ENCODE results near the gene ERMAP.

The ERMAP gene

GRCh38 chr1:42888013-42888633 lies 71.2 kb downstream of the ERMAP start:
- ATAC-seq, result no peak
- TF ChIP-seq ZNF565 (CRISPR knock-in tag; conservative IDR thresholded peaks at IDR 0.05; ENCODE audit: low read depth) (no peak), ZFP3 (CRISPR knock-in tag; IDR thresholded peaks at IDR 0.05) (no peak), RARB (CRISPR knock-in tag; IDR thresholded peaks at IDR 0.05) (no peak), ISL1 (CRISPR knock-in tag; IDR thresholded peaks at IDR 0.05) (no peak), TOX (CRISPR knock-in tag; IDR thresholded peaks at IDR 0.05; ENCODE audit: borderline replicate concordance) (no peak)

GRCh38 chr1:42889264-42889663 lies 72.3 kb downstream of the ERMAP start:
- ATAC-seq, result no peak
- TF ChIP-seq SNAI2 (CRISPR knock-in tag; IDR thresholded peaks at IDR 0.05), result no peak
- TF ChIP-seq, protein P1, sequence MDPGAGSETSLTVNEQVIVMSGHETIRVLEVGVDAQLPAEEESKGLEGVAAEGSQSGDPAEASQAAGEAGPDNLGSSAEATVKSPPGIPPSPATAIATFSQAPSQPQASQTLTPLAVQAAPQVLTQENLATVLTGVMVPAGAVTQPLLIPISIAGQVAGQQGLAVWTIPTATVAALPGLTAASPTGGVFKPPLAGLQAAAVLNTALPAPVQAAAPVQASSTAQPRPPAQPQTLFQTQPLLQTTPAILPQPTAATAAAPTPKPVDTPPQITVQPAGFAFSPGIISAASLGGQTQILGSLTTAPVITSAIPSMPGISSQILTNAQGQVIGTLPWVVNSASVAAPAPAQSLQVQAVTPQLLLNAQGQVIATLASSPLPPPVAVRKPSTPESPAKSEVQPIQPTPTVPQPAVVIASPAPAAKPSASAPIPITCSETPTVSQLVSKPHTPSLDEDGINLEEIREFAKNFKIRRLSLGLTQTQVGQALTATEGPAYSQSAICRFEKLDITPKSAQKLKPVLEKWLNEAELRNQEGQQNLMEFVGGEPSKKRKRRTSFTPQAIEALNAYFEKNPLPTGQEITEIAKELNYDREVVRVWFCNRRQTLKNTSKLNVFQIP (CRISPR knock-in tag; IDR thresholded peaks at IDR 0.05; ENCODE audit: borderline replicate concordance, low read depth), result no peak

DNA sequence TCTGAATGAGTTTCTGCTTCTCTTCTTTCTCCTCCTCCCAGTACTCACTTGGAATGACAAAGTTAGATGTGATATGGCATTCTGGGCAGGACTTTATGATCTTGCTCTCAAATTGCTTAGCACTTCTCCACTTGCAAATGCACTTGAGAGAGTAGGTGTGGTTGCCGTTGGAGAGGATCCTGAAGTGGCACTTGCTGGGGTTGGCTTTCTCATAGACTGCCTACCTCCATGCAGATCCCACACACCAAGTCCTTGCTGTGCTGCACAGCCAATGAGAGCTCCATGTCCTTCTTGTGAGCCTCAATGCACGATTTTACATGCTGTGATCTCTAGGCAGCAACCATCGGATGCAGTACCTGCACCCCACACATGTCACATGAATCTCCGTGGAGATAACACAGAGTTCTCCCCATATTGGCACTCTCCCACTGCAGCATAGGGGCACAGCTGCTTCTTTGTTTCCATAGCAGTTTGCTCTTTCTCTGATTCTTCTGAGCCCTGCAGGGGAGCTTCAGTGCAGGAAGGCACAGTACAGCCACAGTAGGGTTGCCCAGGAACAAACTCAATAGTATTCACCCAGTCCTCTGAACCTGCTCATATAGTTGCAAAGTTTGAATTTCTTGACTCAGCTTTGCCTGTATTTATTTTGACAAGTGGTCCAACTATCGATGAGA lies 74.7 kb downstream of the ERMAP start:
- no peak for TF ChIP-seq SNAI2 (CRISPR knock-in tag; IDR thresholded peaks at IDR 0.05)
- TF ChIP-seq, protein P2, sequence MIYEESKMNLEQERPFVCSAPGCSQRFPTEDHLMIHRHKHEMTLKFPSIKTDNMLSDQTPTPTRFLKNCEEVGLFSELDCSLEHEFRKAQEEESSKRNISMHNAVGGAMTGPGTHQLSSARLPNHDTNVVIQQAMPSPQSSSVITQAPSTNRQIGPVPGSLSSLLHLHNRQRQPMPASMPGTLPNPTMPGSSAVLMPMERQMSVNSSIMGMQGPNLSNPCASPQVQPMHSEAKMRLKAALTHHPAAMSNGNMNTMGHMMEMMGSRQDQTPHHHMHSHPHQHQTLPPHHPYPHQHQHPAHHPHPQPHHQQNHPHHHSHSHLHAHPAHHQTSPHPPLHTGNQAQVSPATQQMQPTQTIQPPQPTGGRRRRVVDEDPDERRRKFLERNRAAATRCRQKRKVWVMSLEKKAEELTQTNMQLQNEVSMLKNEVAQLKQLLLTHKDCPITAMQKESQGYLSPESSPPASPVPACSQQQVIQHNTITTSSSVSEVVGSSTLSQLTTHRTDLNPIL (CRISPR knock-in tag; IDR thresholded peaks at IDR 0.05; ENCODE audit: low read depth), result no peak
- no peak for TF ChIP-seq ZC3H10 (CRISPR knock-in tag; IDR thresholded peaks at IDR 0.05)
- TF ChIP-seq TOX (CRISPR knock-in tag; IDR thresholded peaks at IDR 0.05; ENCODE audit: borderline replicate concordance), result no peak
- TF ChIP-seq, protein P1 (CRISPR knock-in tag; IDR thresholded peaks at IDR 0.05; ENCODE audit: borderline replicate concordance, low read depth), result no peak
- TF ChIP-seq ZNF565 (CRISPR knock-in tag; conservative IDR thresholded peaks at IDR 0.05; ENCODE audit: low read depth), result no peak
- no peak for TF ChIP-seq RARB (CRISPR knock-in tag; IDR thresholded peaks at IDR 0.05)
- ATAC-seq, result no peak
